ENCODE results near the gene OR56B1. TPM values are rescaled to one million over a fixed set of nuclear protein-coding genes. Genes with fewer than 3 reads are reported as not detected.

The OR56B1 gene
- not detected in 2 replicates for polyA plus RNA-seq (2012; rRNA removed)
- polyA plus RNA-seq (2012; cell fraction: cytosol; rRNA removed): not detected in 2 replicates
- not detected in 2 replicates for polyA plus RNA-seq (2012; cell fraction: nucleus; rRNA removed)

DNA sequence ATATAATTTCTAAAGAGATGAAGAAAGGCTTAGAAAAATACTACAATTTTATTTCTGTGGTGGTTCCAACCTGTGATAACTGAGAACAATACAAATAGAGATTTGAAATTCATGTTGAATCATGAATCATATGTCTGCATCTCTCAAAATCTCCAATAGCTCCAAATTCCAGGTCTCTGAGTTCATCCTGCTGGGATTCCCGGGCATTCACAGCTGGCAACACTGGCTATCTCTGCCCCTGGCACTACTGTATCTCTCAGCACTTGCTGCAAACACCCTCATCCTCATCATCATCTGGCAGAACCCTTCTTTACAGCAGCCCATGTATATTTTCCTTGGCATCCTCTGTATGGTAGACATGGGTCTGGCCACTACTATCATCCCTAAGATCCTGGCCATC, at the start of gene OR56B1:
OR56B1 (plus strand) TSS at position 53 of the 400 bp plus-strand sequence; CDS start at position 122, 69 bp downstream.
- 0% methylated on average over 1 of the region's 1 CpG for WGBS (ENCODE audit: low lambda C conversion rate)
- no peak within 1 kb of the TSS for H3K4me3 ChIP-seq (ENCODE audit: low read depth in 2 of 2, low read length in 1 of 2)
- H3K36me3 ChIP-seq (replicated peaks in 1 of 2; ENCODE audit: control insufficient read depth in 1 of 2, insufficient read depth in 2 of 2, low read length in 1 of 2): no peaks in the 10 kb centered on the region
- H3K4me1 ChIP-seq (ENCODE audit: control insufficient read depth in 1 of 2, insufficient read depth in 2 of 2, low read depth in 1 of 2, low read length in 1 of 2): no peaks in the 10 kb centered on the region
- H3K4me2 ChIP-seq: no peak within 1 kb of the TSS
- H3K27ac ChIP-seq (ENCODE audit: low read depth in 2 of 2, low read length in 1 of 2): no peak within 1 kb of the TSS
- ChIA-PET POLR2A (no interaction called here), CTCF (no interaction called here)
- H2AFZ ChIP-seq (ENCODE audit: low read depth): no peak within 1 kb of the TSS
- no peak for DNase-seq
- no peak within 1 kb of the TSS for H3K9ac ChIP-seq
- H3K27me3 ChIP-seq (ENCODE audit: insufficient read depth): no peaks in the 10 kb centered on the region
- H3K79me2 ChIP-seq (ENCODE audit: insufficient read depth): no peaks in the 10 kb centered on the region
- TF ChIP-seq REST (IDR thresholded peaks at IDR 0.05; ENCODE audit: low read depth, low read length): no peak
- TF ChIP-seq FOXJ3 (CRISPR knock-in tag; IDR thresholded peaks at IDR 0.05): no peak
- TF ChIP-seq EZH2phosphoT487 (IDR thresholded peaks at IDR 0.05; ENCODE audit: borderline replicate concordance, low read depth): no peak
- TF ChIP-seq GATA2 (CRISPR knock-in tag; IDR thresholded peaks at IDR 0.05): no peak
- TF ChIP-seq, protein P1, sequence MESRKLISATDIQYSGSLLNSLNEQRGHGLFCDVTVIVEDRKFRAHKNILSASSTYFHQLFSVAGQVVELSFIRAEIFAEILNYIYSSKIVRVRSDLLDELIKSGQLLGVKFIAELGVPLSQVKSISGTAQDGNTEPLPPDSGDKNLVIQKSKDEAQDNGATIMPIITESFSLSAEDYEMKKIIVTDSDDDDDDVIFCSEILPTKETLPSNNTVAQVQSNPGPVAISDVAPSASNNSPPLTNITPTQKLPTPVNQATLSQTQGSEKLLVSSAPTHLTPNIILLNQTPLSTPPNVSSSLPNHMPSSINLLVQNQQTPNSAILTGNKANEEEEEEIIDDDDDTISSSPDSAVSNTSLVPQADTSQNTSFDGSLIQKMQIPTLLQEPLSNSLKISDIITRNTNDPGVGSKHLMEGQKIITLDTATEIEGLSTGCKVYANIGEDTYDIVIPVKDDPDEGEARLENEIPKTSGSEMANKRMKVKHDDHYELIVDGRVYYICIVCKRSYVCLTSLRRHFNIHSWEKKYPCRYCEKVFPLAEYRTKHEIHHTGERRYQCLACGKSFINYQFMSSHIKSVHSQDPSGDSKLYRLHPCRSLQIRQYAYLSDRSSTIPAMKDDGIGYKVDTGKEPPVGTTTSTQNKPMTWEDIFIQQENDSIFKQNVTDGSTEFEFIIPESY (IDR thresholded peaks at IDR 0.05; ENCODE audit: borderline replicate concordance, low read depth): no peak
- TF ChIP-seq MEF2A (IDR thresholded peaks at IDR 0.05; ENCODE audit: borderline replicate concordance, low read depth): no peak
- TF ChIP-seq RXRA (IDR thresholded peaks at IDR 0.05; ENCODE audit: borderline replicate concordance, low read depth): no peak
- H4K20me1 ChIP-seq (ENCODE audit: insufficient read depth): no peaks in the 10 kb centered on the region
- no peaks in the 10 kb centered on the region for H3K9me3 ChIP-seq
- H3F3A ChIP-seq (replicated peaks; ENCODE audit: insufficient read depth): no peaks in the 10 kb centered on the region
- H3K9me2 ChIP-seq: 0 out of 2 replicates have a peak, but pooled peaks cover 3% of the 10 kb centered on the region

DNA sequence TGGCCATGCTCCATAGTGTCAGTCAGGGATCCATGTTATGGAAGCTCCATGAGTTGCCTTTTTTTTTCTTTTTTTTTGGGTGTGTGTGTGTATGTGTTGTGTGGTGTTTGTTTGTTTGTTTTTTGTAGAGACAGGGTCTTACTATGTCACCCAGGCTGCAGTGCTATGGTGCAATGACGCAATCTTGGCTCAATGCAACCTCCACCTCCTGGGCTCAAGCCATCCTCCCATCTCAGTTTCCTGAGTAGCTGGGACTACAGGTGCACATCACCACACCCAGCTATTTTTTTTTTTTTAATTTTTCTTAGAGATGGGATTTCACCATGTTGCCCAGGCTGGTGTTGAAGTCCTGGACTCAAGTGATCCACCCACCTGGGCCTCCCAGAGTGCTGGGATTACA, 47.8 kb upstream of the OR56B1 start:
- no peak for DNase-seq
- Histone ChIP-seq H4K20me1 (ENCODE audit: insufficient read depth) (no peaks in the 10 kb centered on the region), H3K9me2 (no peaks in the 10 kb centered on the region), H3K4me3 (ENCODE audit: low read depth in 2 of 2, low read length in 1 of 2) (no peak overlapping the region), H3K27ac (ENCODE audit: low read depth in 2 of 2, low read length in 1 of 2) (peak overlapping the region in 1 of 2 experiments; percentile 82; a peak in 1 of 4 replicates), H3K9me3 (no peaks in the 10 kb centered on the region), H3K79me2 (ENCODE audit: insufficient read depth) (peaks cover 4% of the 10 kb centered on the region; the same call in 1 of the 2 replicates), H3K4me2 (no peak overlapping the region), H3K27me3 (ENCODE audit: insufficient read depth) (no peaks in the 10 kb centered on the region), H3K9ac (no peak overlapping the region), H2AFZ (ENCODE audit: low read depth) (peak overlapping the region; percentile 58; the same call in 1 of the 2 replicates), H3K4me1 (ENCODE audit: control insufficient read depth in 1 of 2, insufficient read depth in 2 of 2, low read depth in 1 of 2, low read length in 1 of 2) (no peaks in the 10 kb centered on the region; a peak in 1 of 4 replicates), H3F3A (replicated peaks; ENCODE audit: insufficient read depth) (peaks cover 13% of the 10 kb centered on the region), H3K36me3 (replicated peaks in 1 of 2; ENCODE audit: control insufficient read depth in 1 of 2, insufficient read depth in 2 of 2, low read length in 1 of 2) (no peaks in the 10 kb centered on the region)
- ChIA-PET POLR2A (no interaction called here), CTCF (no interaction called here)
- 88% methylated on average over 1 of the region's 1 CpG for WGBS (ENCODE audit: low lambda C conversion rate)
- TF ChIP-seq NRF1 (IDR thresholded peaks at IDR 0.05; ENCODE audit: low read depth, low read length) (no peak), MEF2A (IDR thresholded peaks at IDR 0.05; ENCODE audit: borderline replicate concordance, low read depth) (no peak), REST (IDR thresholded peaks at IDR 0.05; ENCODE audit: low read depth, low read length) (no peak), YY1 (IDR thresholded peaks at IDR 0.05; ENCODE audit: low read depth) (no peak), SMC3 (IDR thresholded peaks at IDR 0.05; ENCODE audit: low read depth, low read length) (no peak), GABPA (IDR thresholded peaks at IDR 0.05; ENCODE audit: low read depth) (no peak), FOSL2 (IDR thresholded peaks at IDR 0.05; ENCODE audit: borderline replicate concordance, low read depth) (no peak)
- TF ChIP-seq, protein P2, sequence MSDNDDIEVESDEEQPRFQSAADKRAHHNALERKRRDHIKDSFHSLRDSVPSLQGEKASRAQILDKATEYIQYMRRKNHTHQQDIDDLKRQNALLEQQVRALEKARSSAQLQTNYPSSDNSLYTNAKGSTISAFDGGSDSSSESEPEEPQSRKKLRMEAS (IDR thresholded peaks at IDR 0.05; ENCODE audit: low read depth): no peak
- TF ChIP-seq, protein P3, sequence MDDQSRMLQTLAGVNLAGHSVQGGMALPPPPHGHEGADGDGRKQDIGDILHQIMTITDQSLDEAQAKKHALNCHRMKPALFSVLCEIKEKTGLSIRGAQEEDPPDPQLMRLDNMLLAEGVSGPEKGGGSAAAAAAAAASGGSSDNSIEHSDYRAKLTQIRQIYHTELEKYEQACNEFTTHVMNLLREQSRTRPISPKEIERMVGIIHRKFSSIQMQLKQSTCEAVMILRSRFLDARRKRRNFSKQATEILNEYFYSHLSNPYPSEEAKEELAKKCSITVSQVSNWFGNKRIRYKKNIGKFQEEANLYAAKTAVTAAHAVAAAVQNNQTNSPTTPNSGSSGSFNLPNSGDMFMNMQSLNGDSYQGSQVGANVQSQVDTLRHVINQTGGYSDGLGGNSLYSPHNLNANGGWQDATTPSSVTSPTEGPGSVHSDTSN (IDR thresholded peaks at IDR 0.05): no peak

Measured in SK-N-SH (cell line).